NB4 (cell line): ENCODE data around the gene RIPOR1.

Experiments
- DNase-seq: peaks from one replicate; pipeline ENCODE4 v3.0.0; 2010; ENCODE audit warnings: low read depth
- H3K4me3 ChIP-seq: one replicate; pipeline ENCODE4 v1.5.1; 2011; ENCODE audit warnings: mild to moderate bottlenecking, low read depth, low read length, moderate library complexity
- CTCF ChIP-seq: IDR thresholded peaks from one replicate; pipeline ENCODE4 v1.5.1; 2012; ENCODE audit warnings: low read depth, low read length
- MAX ChIP-seq: IDR thresholded peaks from 2 replicates; pipeline ENCODE4 v1.6.1; 2011; ENCODE audit warnings: low read depth, low read length
- MYC ChIP-seq: IDR thresholded peaks from 2 replicates; pipeline ENCODE4 v1.6.1; 2011; ENCODE audit warnings: low read depth, low read length
- POLR2A ChIP-seq: IDR thresholded peaks from 2 replicates; pipeline ENCODE4 v1.6.1; 2011; ENCODE audit warnings: mild to moderate bottlenecking; ENCODE audit not compliant: insufficient read length; ENCODE audit errors: extremely low read depth

RIPOR1 gene

GRCh38 chr16:67545665-67546024, 17.0 kb downstream of the RIPOR1 start:
- no peak for TF ChIP-seq POLR2A
- no peak for TF ChIP-seq MAX
- TF ChIP-seq CTCF, result no peak
- TF ChIP-seq MYC, result no peak
- no peak overlapping the region for H3K4me3 ChIP-seq
- DNase-seq, result no peak

GRCh38 chr16:67546091-67546501, 17.5 kb downstream of the RIPOR1 start:
- DNase-seq, result no peak
- no peak for TF ChIP-seq POLR2A
- TF ChIP-seq MAX, result no peak
- no peak for TF ChIP-seq CTCF
- no peak for TF ChIP-seq MYC
- H3K4me3 ChIP-seq, result no peak overlapping the region

- DNase-seq, result peak; percentile 82
- TF ChIP-seq POLR2A, result no peak
- TF ChIP-seq MAX, result peak; percentile 65
- TF ChIP-seq MYC, result peak; percentile 65
- peak; percentile 94 for TF ChIP-seq CTCF
- no peak overlapping the region for H3K4me3 ChIP-seq
Observed at GRCh38 chr16:67546761-67547422, 18.3 kb downstream of the RIPOR1 start.

- no peak overlapping the region for H3K4me3 ChIP-seq
- TF ChIP-seq CTCF (no peak), MYC (no peak), POLR2A (no peak), MAX (no peak)
- DNase-seq, result no peak
Observed at GRCh38 chr16:67547423-67548264, 19.0 kb downstream of the RIPOR1 start.

GRCh38 chr16:67548265-67549126, 19.9 kb downstream of the RIPOR1 start:
- H3K4me3 ChIP-seq, result no peak overlapping the region
- DNase-seq, result peak; percentile 50
- TF ChIP-seq CTCF (no peak), POLR2A (no peak), MYC (no peak), MAX (no peak)
